Omental fat pad (tissue), 4 donors: ENCODE results near the gene OR6B3. TPM values are rescaled to one million over a fixed set of nuclear protein-coding genes. Genes with fewer than 3 reads are reported as not detected.

ENCODE experiments used
- ATAC-seq: fragments of 150-250 bp; one replicate; pipeline ENCODE4 v1.9.1; 2016; ENCODE audit warnings: mild to moderate bottlenecking, moderate library complexity; ENCODE audit not compliant: low FRiP score
- DNase-seq: peaks from one replicate; pipeline ENCODE4 v3.0.0-alpha.2; 2019; ENCODE audit warnings: low spot score
- CTCF ChIP-seq, 3 donors: fragments of 450-650 bp; IDR thresholded peaks; one replicate each; pipeline ENCODE4 v1.5.1; 2016 to 2017; ENCODE audit warnings: antibody characterized with exemption in 3 of 3, mild to moderate bottlenecking in 3 of 3, moderate library complexity in 2 of 3
- total RNA-seq, 4 donors: library from RNA; depleted of rRNA; stranded (reverse); fragments of >200 nt; gene quantifications; one replicate each; pipeline ENCODE4 v1.1.0, GENCODE V29; 2016

The OR6B3 gene
- total RNA-seq, 4 donors from 2014 or later = not detected

DNA sequence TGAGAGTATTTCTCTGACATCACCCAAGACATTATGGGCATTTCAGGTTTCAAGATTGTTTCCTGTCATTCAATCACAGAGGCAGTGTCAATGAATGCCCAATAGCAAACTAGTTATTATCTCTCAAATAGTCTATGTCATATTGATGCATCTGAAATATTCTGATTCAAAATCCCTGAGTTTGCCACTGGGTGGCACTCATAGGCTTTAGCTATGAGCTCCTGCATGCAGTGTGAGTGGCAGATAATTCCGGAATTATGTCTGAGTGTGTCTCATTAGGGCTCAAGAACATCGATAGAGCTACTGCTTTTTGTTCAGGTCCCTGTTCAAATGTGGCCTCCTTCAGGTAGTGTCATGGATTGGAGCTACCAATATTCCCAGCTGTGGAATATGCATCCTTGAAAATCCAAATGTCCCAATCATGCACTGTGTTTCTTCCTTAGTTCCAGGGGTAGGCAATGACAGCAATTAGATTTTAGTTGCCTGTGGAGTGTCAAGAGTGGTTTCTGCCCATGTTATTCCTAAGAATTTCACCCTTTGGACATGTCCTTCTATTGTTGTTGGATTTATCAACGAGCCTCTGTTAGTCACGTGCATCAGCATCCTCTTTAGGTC, 7.8 kb upstream of the OR6B3 start:
- ATAC-seq (no peak), DNase-seq (no peak)
- no peak for TF ChIP-seq CTCF (IDR thresholded peaks at IDR 0.05)

DNA sequence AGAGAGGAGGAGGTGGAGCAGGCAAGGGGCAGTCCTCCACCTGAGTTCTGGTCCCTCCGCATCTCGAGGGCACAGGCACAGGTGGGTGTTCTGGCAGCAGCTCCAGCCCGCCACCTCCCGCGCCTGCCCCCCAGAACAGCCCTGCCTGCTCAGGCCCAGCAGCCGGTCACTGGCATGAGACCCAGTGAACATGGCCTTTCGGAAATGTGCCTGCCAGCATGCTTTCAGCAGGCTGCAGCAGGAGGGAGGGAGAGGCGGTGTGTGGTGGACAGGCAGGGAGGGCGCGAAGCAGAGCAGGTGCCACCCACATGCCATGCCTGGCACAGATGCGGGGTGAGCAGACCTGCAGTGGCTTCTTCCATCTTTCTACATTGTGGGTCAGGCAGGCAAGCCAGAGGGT, 3.4 kb upstream of the OR6B3 start:
- DNase-seq = no peak
- no peak for TF ChIP-seq CTCF (IDR thresholded peaks at IDR 0.05)
- no peak for ATAC-seq

- TF ChIP-seq CTCF (IDR thresholded peaks at IDR 0.05) = no peak
These were observed 2.0 kb upstream of the OR6B3 start for GRCh38 chr2:240055177-240055917.

GRCh38 chr2:240052524-240052923, 797 bp downstream of the OR6B3 start:
- no peak for DNase-seq
- ATAC-seq = no peak
- no peak for TF ChIP-seq CTCF (IDR thresholded peaks at IDR 0.05)

More at GRCh38 chr2:240055177-240055917, 2.0 kb upstream of the OR6B3 start:
- DNase-seq (no peak), ATAC-seq (no peak)

- ATAC-seq = no peak
- no peak for DNase-seq
- TF ChIP-seq CTCF (IDR thresholded peaks at IDR 0.05) = no peak
These were observed 1.6 kb downstream of the OR6B3 start for GRCh38 chr2:240051697-240052096.

GRCh38 chr2:240050278-240050677, 3.0 kb downstream of the OR6B3 start:
- DNase-seq (no peak), ATAC-seq (no peak)
- TF ChIP-seq CTCF (IDR thresholded peaks at IDR 0.05) = no peak

GRCh38 chr2:240048237-240048636, 5.1 kb downstream of the OR6B3 start:
- no peak for TF ChIP-seq CTCF (IDR thresholded peaks at IDR 0.05)
- ATAC-seq (no peak), DNase-seq (no peak)
